ENCODE results near the gene SRSF11.

- TF ChIP-seq TAF1 (conservative IDR thresholded peaks at IDR 0.05) (no peak), ZBTB33 (IDR thresholded peaks at IDR 0.05) (no peak), RAD21 (IDR thresholded peaks at IDR 0.05) (no peak), MAX (IDR thresholded peaks at IDR 0.05) (no peak), YY1 (IDR thresholded peaks at IDR 0.05) (no peak), SP1 (IDR thresholded peaks at IDR 0.05) (no peak), GABPA (IDR thresholded peaks at IDR 0.05 in 1 of 2, conservative IDR thresholded peaks at IDR 0.05 in 1 of 2) (no peak), HNF4A (conservative IDR thresholded peaks at IDR 0.05) (no peak)
- TF ChIP-seq, protein P1, sequence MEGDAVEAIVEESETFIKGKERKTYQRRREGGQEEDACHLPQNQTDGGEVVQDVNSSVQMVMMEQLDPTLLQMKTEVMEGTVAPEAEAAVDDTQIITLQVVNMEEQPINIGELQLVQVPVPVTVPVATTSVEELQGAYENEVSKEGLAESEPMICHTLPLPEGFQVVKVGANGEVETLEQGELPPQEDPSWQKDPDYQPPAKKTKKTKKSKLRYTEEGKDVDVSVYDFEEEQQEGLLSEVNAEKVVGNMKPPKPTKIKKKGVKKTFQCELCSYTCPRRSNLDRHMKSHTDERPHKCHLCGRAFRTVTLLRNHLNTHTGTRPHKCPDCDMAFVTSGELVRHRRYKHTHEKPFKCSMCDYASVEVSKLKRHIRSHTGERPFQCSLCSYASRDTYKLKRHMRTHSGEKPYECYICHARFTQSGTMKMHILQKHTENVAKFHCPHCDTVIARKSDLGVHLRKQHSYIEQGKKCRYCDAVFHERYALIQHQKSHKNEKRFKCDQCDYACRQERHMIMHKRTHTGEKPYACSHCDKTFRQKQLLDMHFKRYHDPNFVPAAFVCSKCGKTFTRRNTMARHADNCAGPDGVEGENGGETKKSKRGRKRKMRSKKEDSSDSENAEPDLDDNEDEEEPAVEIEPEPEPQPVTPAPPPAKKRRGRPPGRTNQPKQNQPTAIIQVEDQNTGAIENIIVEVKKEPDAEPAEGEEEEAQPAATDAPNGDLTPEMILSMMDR (IDR thresholded peaks at IDR 0.05; ENCODE audit: low read depth, low read length, missing input control), result no peak
- TF ChIP-seq, protein P2, sequence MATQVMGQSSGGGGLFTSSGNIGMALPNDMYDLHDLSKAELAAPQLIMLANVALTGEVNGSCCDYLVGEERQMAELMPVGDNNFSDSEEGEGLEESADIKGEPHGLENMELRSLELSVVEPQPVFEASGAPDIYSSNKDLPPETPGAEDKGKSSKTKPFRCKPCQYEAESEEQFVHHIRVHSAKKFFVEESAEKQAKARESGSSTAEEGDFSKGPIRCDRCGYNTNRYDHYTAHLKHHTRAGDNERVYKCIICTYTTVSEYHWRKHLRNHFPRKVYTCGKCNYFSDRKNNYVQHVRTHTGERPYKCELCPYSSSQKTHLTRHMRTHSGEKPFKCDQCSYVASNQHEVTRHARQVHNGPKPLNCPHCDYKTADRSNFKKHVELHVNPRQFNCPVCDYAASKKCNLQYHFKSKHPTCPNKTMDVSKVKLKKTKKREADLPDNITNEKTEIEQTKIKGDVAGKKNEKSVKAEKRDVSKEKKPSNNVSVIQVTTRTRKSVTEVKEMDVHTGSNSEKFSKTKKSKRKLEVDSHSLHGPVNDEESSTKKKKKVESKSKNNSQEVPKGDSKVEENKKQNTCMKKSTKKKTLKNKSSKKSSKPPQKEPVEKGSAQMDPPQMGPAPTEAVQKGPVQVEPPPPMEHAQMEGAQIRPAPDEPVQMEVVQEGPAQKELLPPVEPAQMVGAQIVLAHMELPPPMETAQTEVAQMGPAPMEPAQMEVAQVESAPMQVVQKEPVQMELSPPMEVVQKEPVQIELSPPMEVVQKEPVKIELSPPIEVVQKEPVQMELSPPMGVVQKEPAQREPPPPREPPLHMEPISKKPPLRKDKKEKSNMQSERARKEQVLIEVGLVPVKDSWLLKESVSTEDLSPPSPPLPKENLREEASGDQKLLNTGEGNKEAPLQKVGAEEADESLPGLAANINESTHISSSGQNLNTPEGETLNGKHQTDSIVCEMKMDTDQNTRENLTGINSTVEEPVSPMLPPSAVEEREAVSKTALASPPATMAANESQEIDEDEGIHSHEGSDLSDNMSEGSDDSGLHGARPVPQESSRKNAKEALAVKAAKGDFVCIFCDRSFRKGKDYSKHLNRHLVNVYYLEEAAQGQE (IDR thresholded peaks at IDR 0.05), result no peak
Observed at GRCh38 chr1:70171512-70171911, 49.7 kb upstream of the SRSF11 start.

Measured in liver (tissue), 3 donors.